Suppressor macrophage treated with lipopolysaccharide for 1 hour (primary cell): ENCODE results near the gene SLC16A7.
A peak's percentile ranks its signal among the peaks of the same experiment; 100 is the strongest.

Experiments used
- DNase-seq, 3 donors: peaks; one replicate each; pipeline ENCODE4 v3.0.0-alpha.2; 2020 to 2022

The SLC16A7 gene

GRCh38 chr12:59595883-59596540 lies at the start of gene SLC16A7:
TSS of gene SLC16A7 (plus strand) at chr12:59596029. CDS start at chr12:59704802, 108,773 bp downstream.
- DNase-seq: peak; percentile 81 to 86 (median 84)

GRCh38 chr12:59548930-59549329 lies 46.9 kb upstream of the SLC16A7 start:
- DNase-seq: no peak

- no peak for DNase-seq
These were observed 36.1 kb upstream of the SLC16A7 start for GRCh38 chr12:59559696-59560095.

- no peak for DNase-seq
These were observed 25.7 kb upstream of the SLC16A7 start for GRCh38 chr12:59570145-59570544.

- DNase-seq: no peak
These were observed 21.4 kb upstream of the SLC16A7 start for GRCh38 chr12:59574406-59574805.

GRCh38 chr12:59575826-59576225 lies 20.0 kb upstream of the SLC16A7 start:
- no peak for DNase-seq

- peak in 1 of 3 donors; percentile 11 for DNase-seq
These were observed 17.6 kb upstream of the SLC16A7 start for GRCh38 chr12:59578254-59578653.

GRCh38 chr12:59579631-59580030 lies 16.2 kb upstream of the SLC16A7 start:
- peak in 1 of 3 donors; percentile 3 for DNase-seq

- no peak for DNase-seq
These were observed 15.8 kb upstream of the SLC16A7 start for GRCh38 chr12:59580050-59580449.

- DNase-seq: peak in 1 of 3 donors; percentile 10
These were observed 12.7 kb upstream of the SLC16A7 start for GRCh38 chr12:59583003-59583712.

GRCh38 chr12:59587710-59588109 lies 8.1 kb upstream of the SLC16A7 start:
- DNase-seq: no peak

- DNase-seq: no peak
These were observed 2.1 kb upstream of the SLC16A7 start for GRCh38 chr12:59593761-59594160.

GRCh38 chr12:59594943-59595500 lies 807 bp upstream of the SLC16A7 start:
- peak; percentile 13 to 45 (median 36) for DNase-seq

- DNase-seq: no peak
These were observed 305 bp upstream of the SLC16A7 start for GRCh38 chr12:59595565-59595882.

- DNase-seq: peak; percentile 63 to 88 (median 76)
These were observed 1.6 kb downstream of the SLC16A7 start for GRCh38 chr12:59597385-59597781.

- DNase-seq: peak; percentile 26 to 69 (median 64)
These were observed 4.3 kb downstream of the SLC16A7 start for GRCh38 chr12:59600171-59600570.

GRCh38 chr12:59603754-59604153 lies 7.9 kb downstream of the SLC16A7 start:
- DNase-seq: peak in 2 of 3 donors; percentile 21 to 38

GRCh38 chr12:59612823-59613434 lies 17.1 kb downstream of the SLC16A7 start:
- DNase-seq: peak; percentile 56 to 71 (median 66)

- no peak for DNase-seq
These were observed 19.8 kb downstream of the SLC16A7 start for GRCh38 chr12:59615392-59616165.

- DNase-seq: no peak
These were observed 23.8 kb downstream of the SLC16A7 start for GRCh38 chr12:59619461-59620240.

- peak; percentile 39 to 67 (median 58) for DNase-seq
These were observed 24.5 kb downstream of the SLC16A7 start for GRCh38 chr12:59620326-59620725.
